ENCODE results near the gene ASXL1.
"Not testable (repeated sequence)": the region's sequence is repeated elsewhere in the genome, so short reads cannot be mapped to it uniquely, and the experiment has no call there.

ASXL1 gene

DNA sequence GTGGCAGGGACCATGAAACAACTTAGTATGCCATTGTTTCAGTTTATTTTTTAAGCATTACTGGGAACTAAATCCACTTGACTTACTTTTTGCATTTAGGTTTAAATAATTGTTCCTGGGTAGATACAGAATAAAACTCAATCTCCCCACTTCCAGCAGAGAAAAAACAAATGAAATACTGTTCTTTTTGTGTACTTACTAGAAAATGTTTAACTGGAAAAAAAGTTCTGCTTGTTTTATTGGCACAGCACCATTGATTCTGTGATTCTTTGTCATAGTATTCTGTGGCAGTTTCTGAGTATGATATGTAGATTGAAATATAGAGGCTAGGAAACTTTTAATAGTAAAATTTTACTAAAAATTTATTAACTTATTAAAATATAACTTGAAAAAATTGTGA lies 10.2 kb downstream of the ASXL1 start:
- Histone ChIP-seq H3K27ac (no peak overlapping the region), H3K4me3 (ENCODE audit: low read depth, low read length) (no peak overlapping the region), H3K9me3 (ENCODE audit: severe bottlenecking) (no peaks in the 10 kb centered on the region), H3K36me3 (peaks cover 53% of the 10 kb centered on the region), H3K27me3 (ENCODE audit: insufficient read depth, low read depth, severe bottlenecking) (no peaks in the 10 kb centered on the region)
- TF ChIP-seq, protein P1, sequence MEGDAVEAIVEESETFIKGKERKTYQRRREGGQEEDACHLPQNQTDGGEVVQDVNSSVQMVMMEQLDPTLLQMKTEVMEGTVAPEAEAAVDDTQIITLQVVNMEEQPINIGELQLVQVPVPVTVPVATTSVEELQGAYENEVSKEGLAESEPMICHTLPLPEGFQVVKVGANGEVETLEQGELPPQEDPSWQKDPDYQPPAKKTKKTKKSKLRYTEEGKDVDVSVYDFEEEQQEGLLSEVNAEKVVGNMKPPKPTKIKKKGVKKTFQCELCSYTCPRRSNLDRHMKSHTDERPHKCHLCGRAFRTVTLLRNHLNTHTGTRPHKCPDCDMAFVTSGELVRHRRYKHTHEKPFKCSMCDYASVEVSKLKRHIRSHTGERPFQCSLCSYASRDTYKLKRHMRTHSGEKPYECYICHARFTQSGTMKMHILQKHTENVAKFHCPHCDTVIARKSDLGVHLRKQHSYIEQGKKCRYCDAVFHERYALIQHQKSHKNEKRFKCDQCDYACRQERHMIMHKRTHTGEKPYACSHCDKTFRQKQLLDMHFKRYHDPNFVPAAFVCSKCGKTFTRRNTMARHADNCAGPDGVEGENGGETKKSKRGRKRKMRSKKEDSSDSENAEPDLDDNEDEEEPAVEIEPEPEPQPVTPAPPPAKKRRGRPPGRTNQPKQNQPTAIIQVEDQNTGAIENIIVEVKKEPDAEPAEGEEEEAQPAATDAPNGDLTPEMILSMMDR (IDR thresholded peaks at IDR 0.05; ENCODE audit: low read depth, low read length): no peak
- no peak for DNase-seq

DNA sequence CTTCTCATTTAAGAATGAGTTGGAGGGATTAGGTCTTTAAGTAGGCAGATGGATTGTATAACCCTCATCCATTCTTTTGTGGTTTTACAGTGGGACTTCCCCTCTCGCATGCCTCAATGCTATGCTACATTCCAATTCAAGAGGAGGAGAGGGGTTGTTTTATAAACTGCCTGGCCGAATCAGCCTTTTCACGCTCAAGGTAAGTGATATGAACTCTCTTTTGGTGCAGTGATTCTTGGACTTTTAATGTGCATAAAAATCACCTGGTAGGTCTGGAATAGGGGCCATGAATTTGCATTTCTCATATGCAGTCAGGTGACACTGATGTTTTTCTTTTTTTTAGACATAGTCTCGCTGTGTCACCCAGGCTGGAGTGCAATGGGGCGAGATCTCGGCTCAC lies 10.8 kb downstream of the ASXL1 start:
- no peak overlapping the region for H3K4me3 ChIP-seq (ENCODE audit: low read depth, low read length)
- H3K27me3 ChIP-seq (ENCODE audit: insufficient read depth, low read depth, severe bottlenecking): no peaks in the 10 kb centered on the region
- peaks cover 59% of the 10 kb centered on the region for H3K36me3 ChIP-seq
- TF ChIP-seq, protein P1 (IDR thresholded peaks at IDR 0.05; ENCODE audit: low read depth, low read length): no peak
- DNase-seq: no peak
- H3K9me3 ChIP-seq (ENCODE audit: severe bottlenecking): no peaks in the 10 kb centered on the region
- no peak overlapping the region for H3K27ac ChIP-seq

DNA sequence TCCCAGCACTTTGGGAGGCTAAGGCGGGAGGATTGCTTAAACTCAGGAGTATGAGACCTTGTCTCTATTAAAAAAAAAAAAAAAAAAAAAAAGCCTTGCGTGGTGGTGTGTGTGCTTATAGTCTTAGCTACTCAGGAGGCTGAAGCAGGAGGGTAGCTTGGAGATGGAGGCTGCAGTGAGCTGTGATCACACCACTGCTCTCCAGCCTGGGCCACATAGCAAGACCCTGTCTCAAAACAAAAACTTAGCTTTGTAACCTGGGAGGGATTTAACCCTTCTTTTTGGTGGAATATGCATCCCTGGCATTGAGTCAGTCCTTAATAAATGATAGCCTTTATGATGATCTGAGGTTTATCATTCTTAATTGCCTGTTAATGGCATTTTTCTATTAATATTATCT lies 12.8 kb downstream of the ASXL1 start:
- Histone ChIP-seq H3K27ac (no peak overlapping the region), H3K4me3 (ENCODE audit: low read depth, low read length) (no peak overlapping the region), H3K36me3 (peaks cover 72% of the 10 kb centered on the region), H3K27me3 (ENCODE audit: insufficient read depth, low read depth, severe bottlenecking) (no peaks in the 10 kb centered on the region), H3K9me3 (ENCODE audit: severe bottlenecking) (no peaks in the 10 kb centered on the region)
- TF ChIP-seq, protein P1 (IDR thresholded peaks at IDR 0.05; ENCODE audit: low read depth, low read length): no peak
- DNase-seq: no peak

DNA sequence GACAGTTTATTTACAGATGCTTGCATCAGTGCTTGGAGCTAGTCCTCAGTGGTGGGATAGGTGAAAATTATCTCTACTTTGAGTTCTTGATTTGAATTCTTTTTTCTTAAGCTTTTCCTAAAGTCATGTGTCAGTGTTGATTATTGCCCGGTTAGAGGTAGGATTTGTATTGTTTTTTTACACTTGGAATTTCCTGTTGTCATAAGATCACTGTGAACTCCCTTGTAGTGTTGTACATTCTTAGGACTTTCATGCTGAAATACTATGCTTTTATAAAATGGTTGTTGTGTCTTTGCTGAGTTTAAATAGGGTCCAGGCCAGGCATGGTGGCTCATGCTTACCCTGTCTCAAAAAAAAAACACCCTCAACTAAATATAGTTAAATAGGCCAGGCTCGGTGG lies 20.3 kb downstream of the ASXL1 start:
- TF ChIP-seq, protein P1 (IDR thresholded peaks at IDR 0.05; ENCODE audit: low read depth, low read length): no peak
- no peak overlapping the region for H3K4me3 ChIP-seq (ENCODE audit: low read depth, low read length)
- H3K9me3 ChIP-seq (ENCODE audit: severe bottlenecking): no peaks in the 10 kb centered on the region
- no peak for DNase-seq
- H3K27me3 ChIP-seq (ENCODE audit: insufficient read depth, low read depth, severe bottlenecking): no peaks in the 10 kb centered on the region
- H3K36me3 ChIP-seq: peaks cover 25% of the 10 kb centered on the region
- H3K27ac ChIP-seq: no peak overlapping the region

DNA sequence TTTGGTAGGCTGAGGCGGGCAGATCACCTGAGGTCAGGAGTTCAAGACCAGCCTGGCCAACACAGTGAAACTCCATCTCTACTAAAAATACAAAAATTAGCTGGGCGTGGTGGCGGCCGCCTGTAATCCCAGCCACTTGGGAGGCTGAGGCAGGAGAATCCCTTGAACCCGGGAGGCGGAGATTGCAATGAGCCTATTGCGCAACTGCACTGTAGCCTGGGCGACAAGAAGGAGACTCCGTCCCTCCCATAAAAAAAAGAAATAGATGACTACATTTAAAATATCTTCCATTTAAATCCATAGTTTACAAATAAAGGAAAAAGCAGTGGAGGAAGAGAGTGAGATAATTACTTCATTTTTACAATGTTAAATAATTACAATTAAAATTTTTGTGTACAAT lies 21.9 kb downstream of the ASXL1 start:
- H3K27me3 ChIP-seq (ENCODE audit: insufficient read depth, low read depth, severe bottlenecking); H3K9me3 ChIP-seq (ENCODE audit: severe bottlenecking); DNase-seq; H3K4me3 ChIP-seq (ENCODE audit: low read depth, low read length); H3K27ac ChIP-seq: not testable (repeated sequence)
- peaks cover 13% of the 10 kb centered on the region for H3K36me3 ChIP-seq

DNA sequence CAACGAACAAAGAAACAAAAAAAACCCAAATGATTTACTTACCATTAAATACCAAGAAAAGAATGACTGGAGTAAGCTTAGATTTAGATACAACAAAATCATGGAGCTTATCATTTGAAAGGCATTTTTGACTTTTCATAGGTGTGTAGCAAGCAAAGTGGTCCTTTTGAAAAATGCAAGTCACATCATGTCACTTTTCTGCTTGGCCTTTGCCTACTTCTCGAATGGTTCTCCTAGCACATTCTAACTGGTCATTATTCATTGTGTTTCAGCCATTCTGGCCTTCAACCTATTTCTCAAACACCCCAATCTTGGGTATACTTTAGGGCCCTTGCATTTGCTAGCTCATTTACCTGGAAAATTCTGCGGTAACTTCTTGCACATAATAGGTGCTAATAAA lies 22.6 kb downstream of the ASXL1 start:
- Histone ChIP-seq H3K9me3 (ENCODE audit: severe bottlenecking) (no peaks in the 10 kb centered on the region), H3K36me3 (peaks cover 11% of the 10 kb centered on the region), H3K4me3 (ENCODE audit: low read depth, low read length) (no peak overlapping the region), H3K27ac (no peak overlapping the region), H3K27me3 (ENCODE audit: insufficient read depth, low read depth, severe bottlenecking) (no peaks in the 10 kb centered on the region)
- TF ChIP-seq, protein P1 (IDR thresholded peaks at IDR 0.05; ENCODE audit: low read depth, low read length): no peak
- DNase-seq: no peak

All from WERI-Rb-1 (cell line).